Midbrain (tissue), 1 donor: ENCODE results near the gene CCN2.
"Not testable (repeated sequence)": the region's sequence is repeated elsewhere in the genome, so short reads cannot be mapped to it uniquely, and the experiment has no call there.

Source experiments
- DNase-seq: peaks from one replicate; lab custom pipeline; 2025; lab: John Stamatoyannopoulos, UW

The CCN2 gene

GRCh38 chr6:131937703-131938631 is 13.2 kb downstream of the CCN2 start:
- DNase-seq = no peak

DNA sequence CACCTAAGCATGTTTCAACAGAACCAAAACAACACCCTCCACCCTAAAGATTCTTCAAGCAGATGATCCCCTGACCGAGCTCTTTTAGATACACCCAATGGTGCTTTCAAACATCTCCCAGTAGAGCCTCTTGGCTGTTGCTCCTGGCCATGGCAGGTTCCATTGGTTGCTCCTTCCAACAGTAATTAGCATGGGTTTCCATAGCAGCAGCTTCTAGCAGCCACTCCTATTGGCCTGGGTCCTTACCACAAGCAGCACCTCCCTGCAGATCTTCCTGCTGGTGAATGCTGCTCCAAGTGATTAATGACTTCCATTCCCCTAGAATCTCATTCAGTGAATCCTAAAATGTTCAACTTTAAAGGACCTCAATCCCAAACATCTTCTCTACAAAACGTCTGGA is 13.9 kb downstream of the CCN2 start:
- DNase-seq = no peak

DNA sequence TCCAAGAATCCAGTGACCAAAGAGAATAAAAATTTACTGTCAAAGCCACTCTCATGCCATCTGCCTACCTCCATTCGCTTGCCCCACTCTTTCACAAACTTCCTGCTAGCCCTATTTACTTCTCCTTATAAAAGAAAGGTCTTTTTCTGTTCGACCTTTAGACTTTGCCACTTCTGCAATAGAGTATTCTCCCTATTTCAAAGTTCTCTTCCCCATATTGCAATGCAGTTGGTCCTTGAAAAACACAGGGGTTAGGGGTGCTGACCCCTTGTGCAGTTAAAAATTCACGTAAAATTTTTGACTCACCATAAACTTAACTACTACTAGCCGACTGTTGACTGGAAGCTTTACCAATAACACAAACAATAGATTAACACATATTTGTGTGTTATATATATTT is 15.0 kb downstream of the CCN2 start:
- no peak for DNase-seq

GRCh38 chr6:131931063-131931750 is 20.0 kb downstream of the CCN2 start:
- DNase-seq = no peak

GRCh38 chr6:131929976-131930375 is 21.2 kb downstream of the CCN2 start:
- DNase-seq = no peak

DNA sequence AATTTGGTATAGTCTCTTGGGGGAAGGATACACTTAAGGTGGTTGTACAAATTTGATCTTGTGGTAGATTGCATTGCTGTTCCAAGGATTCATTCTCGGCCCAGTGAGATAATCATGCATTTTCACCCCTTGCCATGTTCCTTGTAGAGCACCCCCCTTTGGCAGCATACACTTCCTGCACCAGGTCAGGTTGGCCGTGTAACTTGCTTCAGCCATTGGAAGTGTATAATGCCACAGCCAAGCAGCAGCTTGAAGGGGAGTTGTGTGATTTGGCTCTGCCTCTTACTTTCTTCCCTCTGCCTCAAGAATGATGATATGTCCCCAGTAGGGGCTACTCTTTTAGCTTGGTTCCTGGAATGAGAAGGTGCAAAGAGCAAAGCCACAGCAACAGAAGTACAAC is 21.9 kb downstream of the CCN2 start:
- DNase-seq = no peak

GRCh38 chr6:131924881-131925474 is 26.2 kb downstream of the CCN2 start:
- peak; percentile 54 for DNase-seq

DNA sequence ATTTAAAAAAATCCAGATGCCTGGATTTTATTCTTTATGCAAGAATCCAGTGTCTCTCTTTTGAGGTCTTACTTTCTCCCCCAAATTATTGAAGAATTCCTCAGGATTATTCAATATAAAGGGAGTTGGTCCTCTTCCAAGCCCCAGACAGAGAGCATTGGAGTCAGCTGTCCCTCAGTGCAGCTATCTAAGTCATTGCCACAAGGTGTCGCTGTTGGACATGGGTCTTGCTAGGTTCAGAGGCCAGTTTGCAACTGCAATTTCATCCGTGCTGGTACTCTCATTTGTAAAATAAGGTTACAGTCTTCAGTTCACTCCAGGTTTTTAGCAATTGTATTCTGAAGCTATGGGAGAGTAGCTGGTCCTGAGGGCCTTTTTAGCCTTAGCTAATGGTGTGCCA is 27.8 kb downstream of the CCN2 start:
- peak; percentile 38 for DNase-seq

GRCh38 chr6:131920656-131921055 is 30.5 kb downstream of the CCN2 start:
- DNase-seq = no peak

DNA sequence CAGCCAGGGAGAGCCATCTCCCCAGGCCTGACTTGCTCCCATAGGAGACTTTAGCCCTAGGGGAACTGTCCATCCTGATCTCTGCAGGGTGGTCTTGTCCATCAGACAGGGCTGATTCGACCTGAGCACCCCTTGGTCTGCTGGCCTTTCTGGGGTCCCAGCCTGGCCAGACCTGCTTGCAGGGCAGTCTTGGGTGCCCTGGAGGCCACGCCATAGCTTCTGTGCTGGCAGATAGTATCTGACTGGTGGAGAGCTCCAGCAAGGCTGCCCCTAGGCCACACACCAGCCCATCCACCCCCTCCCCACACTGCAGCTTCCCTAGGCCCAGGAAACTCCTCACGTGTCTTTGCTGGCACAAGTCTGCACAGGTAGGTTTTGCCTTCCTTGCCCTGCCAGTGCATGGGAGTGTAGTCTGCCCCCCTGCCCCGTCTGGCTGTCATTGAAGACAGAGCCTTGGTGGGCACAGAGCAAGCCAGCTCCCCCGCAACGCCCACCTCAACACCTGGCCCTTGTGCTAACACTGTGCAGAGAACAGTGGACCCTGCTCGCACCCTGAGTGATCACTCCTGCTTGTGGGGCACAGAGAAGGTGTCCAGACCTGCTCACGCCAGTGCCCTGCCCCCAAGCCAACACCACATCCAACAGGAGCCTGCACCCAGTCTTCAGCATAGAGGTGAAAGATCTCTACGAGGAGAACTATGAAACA is 32.4 kb downstream of the CCN2 start:
- no peak for DNase-seq

DNA sequence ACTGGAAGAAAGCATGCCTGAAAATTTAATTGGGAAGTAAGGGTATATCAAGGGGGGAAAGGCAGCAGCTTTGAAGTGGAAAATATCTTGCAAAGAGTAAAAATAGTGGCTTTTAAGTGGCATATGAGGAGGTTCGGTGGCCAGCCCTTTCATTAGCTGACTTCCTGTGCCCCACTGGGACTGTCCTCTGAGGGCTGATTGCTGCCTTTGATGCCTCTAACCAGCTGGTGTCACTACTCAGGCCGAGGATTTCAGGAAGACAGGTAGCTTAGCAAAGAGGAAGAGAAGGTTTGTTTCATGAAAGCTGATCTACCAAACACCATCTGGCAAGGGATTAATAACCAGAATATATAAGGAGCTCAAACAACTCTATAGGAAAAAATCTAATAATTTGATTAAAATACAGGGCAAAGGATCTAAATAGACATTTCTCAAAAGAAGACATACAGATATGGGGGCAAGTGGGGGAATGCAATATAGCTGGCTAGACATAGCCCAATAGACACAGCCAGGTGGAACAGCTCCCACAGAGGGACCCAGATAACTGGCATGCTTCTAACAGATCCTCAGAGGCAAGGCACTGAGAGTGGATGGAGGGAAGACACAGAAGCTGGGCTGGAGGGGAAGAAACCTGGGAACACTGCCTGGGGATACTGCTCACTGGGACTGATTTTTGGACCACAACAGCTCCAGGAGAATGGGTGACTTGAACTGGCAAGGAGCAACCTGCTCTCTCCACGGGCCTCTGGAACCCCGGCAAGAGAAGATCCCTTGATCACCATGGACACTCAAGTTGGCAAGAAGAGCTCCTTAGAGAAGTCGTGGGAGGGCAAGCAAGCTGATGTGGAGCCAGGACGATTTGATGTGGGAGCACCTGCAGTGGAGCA is 33.2 kb downstream of the CCN2 start:
- DNase-seq = no peak

- DNase-seq = no peak
Observed at GRCh38 chr6:131917318-131917717, 33.9 kb downstream of the CCN2 start.

GRCh38 chr6:131916847-131917246 is 34.3 kb downstream of the CCN2 start:
- DNase-seq = no peak

- DNase-seq = not testable (repeated sequence)
Observed at GRCh38 chr6:131916091-131916796, 34.9 kb downstream of the CCN2 start.

GRCh38 chr6:131914967-131915751 is 36.0 kb downstream of the CCN2 start:
- DNase-seq = peak; percentile 44

GRCh38 chr6:131914234-131914633 is 36.9 kb downstream of the CCN2 start:
- DNase-seq = no peak

GRCh38 chr6:131911951-131912350 is 39.2 kb downstream of the CCN2 start:
- DNase-seq = no peak

DNA sequence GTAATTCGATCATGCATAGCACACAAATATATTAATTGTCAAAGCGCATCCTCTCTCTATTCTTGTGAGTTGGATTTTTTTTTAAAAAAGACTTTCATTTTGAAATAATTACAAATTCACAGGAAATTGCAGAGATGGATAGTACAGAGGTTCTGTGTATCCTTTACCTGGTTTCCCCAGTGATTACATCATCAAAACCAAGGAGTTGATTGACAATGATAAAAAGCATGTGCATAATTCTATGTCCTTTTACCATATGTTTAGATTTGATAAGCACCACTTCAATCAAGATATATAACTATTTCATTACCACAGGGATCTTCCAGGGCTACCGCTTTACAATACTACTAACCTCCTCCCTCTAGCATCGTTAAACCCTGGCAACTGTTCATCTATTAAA is 40.2 kb downstream of the CCN2 start:
- DNase-seq = no peak

GRCh38 chr6:131910219-131910589 is 41.0 kb downstream of the CCN2 start:
- no peak for DNase-seq
